Hepatocyte (in vitro differentiated cells): ENCODE data around the gene PADI4.

Experiments used
- CTCF ChIP-seq: fragments of 200-600 bp; sonication (generic); IDR thresholded peaks from 2 replicates; pipeline ENCODE4 v1.5.1; 2016; ENCODE audit warnings: antibody characterized with exemption, mild to moderate bottlenecking; ENCODE audit not compliant: poor library complexity
- EZH2 ChIP-seq: fragments of 200-600 bp; sonication (generic); IDR thresholded peaks from 2 replicates; pipeline ENCODE4 v1.6.1; 2016; ENCODE audit warnings: antibody characterized with exemption, mild to moderate bottlenecking, borderline replicate concordance

DNA sequence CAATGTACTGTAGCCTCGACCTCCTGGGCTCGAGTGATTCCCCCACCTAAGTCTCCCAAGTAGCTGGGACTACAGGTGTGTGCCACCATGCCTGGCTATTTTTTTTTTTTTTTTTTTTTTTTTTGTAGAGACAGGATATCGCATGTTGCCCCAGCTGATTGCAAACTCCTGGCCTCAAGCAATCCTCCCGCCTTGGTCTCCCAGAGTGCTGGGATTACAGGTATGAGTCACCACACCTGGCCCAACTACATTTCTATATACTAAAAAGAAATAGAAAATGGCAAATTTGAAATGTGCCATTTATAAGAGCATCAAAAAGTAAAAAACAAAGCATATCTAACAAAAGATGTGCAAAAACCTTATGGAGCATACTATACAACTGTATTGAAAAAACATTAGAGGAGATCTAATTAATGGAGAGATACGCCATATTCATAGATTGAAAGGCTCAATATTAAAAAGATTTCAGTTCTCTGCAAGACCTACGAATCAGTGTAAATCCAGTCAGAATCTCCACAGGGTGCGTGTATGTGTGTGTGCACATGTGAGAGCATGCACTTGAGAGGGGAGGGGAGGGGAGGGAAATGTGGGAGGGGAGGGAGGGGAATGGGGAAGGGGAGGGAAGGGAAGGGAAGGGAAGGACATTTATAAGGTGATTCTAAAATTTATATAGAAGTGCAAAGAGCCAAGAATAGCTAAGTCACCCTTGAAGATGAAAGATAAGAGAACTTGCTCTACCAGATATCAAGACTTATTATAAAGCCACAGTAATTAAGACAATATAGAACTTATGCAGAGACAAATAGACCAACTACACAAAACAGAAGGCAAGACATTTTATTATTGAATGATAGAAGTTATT is 15.5 kb upstream of the PADI4 start:
- no peak for TF ChIP-seq CTCF
- no peak for TF ChIP-seq EZH2
